Fibroblast of pulmonary artery (primary cell): Measurements from ENCODE around the gene GRIP2.

Experiments used
- DNase-seq: peaks from one replicate; pipeline ENCODE4 v3.0.0-alpha.2; 2010; ENCODE audit warnings: low read depth
- H3K4me3 ChIP-seq: replicated peaks from 2 replicates; pipeline ENCODE4 v1.5.1; 2011; ENCODE audit warnings: low read depth, mild to moderate bottlenecking, control low read depth, low read length, moderate library complexity
- CTCF ChIP-seq: IDR thresholded peaks from 2 replicates; pipeline ENCODE4 v1.5.1; 2011; ENCODE audit warnings: mild to moderate bottlenecking, control low read depth, low read length, inconsistent platforms; ENCODE audit errors: missing control alignments

The GRIP2 gene

DNA sequence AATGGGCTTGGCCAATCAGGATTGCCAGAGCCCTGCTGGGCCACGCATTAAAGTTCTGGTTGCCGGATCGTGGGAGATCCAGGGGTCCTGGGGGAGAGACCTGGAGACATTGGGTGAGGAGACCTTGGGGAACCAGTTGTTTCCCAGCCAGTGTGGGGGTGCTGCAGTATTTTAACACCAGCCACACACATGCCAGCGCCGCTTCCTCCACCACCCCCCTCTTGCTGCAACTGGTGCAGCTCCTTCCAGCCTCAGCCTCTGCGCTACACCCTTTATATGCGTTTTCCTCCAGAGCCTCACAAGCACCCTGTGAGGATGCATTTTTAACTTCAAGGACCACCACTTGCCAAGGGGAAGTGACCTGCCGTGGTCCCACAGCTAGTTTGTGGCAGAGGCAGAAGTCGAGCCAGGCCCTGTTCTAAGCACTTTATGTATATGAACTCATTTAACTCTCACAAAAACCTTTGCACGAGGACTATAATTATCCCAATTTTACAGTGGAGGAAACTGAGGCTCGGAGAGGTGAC is 29.4 kb upstream of the GRIP2 start:
- no peak for DNase-seq
- no peak overlapping the region for H3K4me3 ChIP-seq
- TF ChIP-seq CTCF, result no peak

DNA sequence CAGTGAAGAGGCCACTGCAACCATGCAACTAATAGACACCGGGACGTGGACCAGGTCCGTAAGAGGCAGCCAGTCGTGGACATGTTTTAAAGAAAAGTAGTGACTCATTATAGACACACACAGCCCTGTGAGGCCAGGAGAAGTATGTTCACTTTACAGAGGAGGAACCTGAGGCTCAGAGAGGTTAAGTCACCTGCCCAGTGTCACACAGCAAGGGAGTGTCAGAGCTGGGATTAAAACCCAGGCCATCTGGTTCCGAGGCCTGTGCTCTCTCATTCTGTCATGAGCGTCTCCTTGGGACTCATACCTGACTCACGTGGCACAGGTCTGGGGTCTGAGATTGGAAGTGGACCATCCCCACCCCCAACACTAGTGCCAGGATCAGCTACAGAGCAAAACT is 28.1 kb upstream of the GRIP2 start:
- no peak for TF ChIP-seq CTCF
- no peak for DNase-seq

DNA sequence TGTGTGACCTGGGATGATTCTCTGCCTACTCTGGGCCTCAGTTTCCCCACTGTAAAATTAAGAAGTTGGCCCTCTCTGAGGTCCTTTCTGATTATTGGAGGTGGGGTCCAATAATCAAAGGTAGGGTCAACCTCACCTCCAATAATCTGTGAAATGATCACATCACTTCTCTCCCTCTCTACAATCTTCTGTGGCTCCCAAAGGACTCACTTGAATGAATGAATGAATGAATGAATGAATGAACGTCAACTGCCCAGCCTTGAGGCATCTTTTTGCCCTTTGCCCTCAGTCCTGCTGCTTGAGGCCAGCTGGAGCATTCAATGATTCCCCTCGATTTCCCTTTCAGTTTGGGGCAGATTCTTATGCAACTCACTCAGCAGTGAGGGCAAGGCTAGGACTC is 26.7 kb upstream of the GRIP2 start:
- DNase-seq, result no peak
- no peak overlapping the region for H3K4me3 ChIP-seq
- TF ChIP-seq CTCF, result no peak

More for the DNA sequence above, 28.1 kb upstream of the GRIP2 start:
- no peak overlapping the region for H3K4me3 ChIP-seq

GRCh38 chr3:14565868-14566588 is 25.9 kb upstream of the GRIP2 start:
- peak; percentile 32 for DNase-seq
- TF ChIP-seq CTCF, result no peak

GRCh38 chr3:14564741-14565140 is 24.6 kb upstream of the GRIP2 start:
- DNase-seq, result no peak
- TF ChIP-seq CTCF, result no peak

More at GRCh38 chr3:14565868-14566588, 25.9 kb upstream of the GRIP2 start:
- no peak overlapping the region for H3K4me3 ChIP-seq

DNA sequence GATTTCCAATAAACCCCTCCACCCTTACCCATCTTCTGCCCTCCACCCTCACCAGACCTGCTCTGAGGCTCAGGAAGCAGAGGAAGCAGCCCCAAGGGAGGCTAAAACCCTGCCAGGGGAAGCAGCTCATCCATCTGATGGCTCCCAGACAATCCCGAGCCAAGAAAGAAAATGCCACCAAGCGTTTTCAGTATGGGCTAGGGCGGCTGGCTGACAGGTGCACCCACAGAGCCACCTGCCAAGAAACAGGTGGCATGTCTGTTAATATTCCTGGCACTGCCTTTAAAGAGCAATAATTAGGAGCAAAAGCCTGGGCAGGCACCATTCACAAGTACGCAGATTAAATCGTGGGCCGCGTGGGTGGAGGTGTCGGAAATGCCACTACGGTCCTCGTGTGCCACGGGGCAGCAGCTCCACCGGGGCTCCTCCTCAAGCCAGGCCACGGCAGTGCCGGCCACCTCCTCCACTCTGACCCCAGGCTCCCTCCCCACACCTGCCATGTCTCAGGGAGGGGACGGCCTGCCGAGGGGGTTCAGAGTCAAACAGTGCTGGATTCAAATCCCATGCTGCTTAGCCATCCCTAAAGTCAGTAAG is 23.9 kb upstream of the GRIP2 start:
- no peak for TF ChIP-seq CTCF
- H3K4me3 ChIP-seq, result no peak overlapping the region
- DNase-seq, result no peak

More at GRCh38 chr3:14564741-14565140, 24.6 kb upstream of the GRIP2 start:
- H3K4me3 ChIP-seq, result no peak overlapping the region
